ENCODE data around the gene TMC6. TPM values are rescaled to one million over a fixed set of nuclear protein-coding genes. Genes with fewer than 3 reads are reported as not detected.
A peak's percentile ranks its signal among the peaks of the same experiment; 100 is the strongest.

Gene TMC6
- total RNA-seq, 2 donors from 2014 or later: 21.0 to 32.3 TPM

DNA sequence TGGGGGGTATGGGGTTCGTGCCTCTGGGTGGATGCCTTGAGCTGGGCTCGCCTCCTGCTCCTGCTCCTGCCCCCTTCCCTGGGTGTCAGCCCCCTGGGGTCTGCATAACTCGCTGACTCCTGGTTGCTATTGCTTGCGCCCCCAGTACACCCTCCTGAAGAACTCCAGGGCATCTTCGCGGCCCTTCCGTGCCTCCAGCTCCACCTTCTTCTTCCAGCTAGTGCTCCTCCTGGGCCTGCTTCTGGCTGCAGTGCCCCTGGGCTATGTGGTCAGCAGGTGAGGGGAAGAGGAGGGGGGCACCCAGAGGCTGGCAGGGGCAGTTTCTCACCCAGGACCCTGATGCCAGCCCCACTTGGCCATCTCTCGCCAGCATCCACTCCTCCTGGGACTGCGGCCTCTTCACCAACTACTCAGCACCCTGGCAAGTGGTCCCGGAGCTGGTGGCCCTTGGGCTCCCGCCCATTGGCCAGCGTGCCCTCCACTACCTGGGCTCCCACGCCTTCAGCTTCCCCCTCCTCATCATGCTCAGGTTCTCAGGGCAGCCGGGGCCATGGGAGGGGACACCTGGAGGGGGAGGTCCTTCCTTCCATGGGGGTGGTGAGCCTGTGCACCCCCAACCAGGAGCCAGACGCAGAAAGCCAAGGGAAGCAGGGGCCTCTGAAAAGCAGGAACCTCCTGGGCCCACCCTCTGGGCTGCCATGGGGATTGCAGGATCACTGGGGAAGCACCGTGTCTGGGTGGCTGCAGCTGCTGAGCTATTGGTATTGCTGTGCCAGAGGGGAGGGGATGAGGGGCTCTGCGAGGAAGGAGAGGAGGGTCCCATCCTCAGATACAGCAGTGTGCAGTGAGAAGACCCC, 9.9 kb upstream of the TMC6 start:
- 79 to 84% methylated on average over 6 to 17 of the region's 17 CpGs for WGBS, 2 donors
- ATAC-seq (no peak), DNase-seq (peak in 1 of 4 donors; percentile 10)
- no peak overlapping the region for H3K27ac ChIP-seq
- no peak overlapping the region for H3K4me3 ChIP-seq
- no peak for TF ChIP-seq POLR2A (IDR thresholded peaks at IDR 0.05)
- TF ChIP-seq, protein P1, sequence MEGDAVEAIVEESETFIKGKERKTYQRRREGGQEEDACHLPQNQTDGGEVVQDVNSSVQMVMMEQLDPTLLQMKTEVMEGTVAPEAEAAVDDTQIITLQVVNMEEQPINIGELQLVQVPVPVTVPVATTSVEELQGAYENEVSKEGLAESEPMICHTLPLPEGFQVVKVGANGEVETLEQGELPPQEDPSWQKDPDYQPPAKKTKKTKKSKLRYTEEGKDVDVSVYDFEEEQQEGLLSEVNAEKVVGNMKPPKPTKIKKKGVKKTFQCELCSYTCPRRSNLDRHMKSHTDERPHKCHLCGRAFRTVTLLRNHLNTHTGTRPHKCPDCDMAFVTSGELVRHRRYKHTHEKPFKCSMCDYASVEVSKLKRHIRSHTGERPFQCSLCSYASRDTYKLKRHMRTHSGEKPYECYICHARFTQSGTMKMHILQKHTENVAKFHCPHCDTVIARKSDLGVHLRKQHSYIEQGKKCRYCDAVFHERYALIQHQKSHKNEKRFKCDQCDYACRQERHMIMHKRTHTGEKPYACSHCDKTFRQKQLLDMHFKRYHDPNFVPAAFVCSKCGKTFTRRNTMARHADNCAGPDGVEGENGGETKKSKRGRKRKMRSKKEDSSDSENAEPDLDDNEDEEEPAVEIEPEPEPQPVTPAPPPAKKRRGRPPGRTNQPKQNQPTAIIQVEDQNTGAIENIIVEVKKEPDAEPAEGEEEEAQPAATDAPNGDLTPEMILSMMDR (IDR thresholded peaks at IDR 0.05): no peak
- no peaks in the 10 kb centered on the region for H3K9me3 ChIP-seq
- H3K36me3 ChIP-seq (replicated peaks in 1 of 2; ENCODE audit: insufficient read depth in 1 of 2, low read depth in 2 of 2): no peaks in the 10 kb centered on the region
- intact Hi-C loops (cut with DNase I): no loop called here
- no peaks in the 10 kb centered on the region for H3K27me3 ChIP-seq
- peaks cover 31% of the 10 kb centered on the region for H3K4me1 ChIP-seq

DNA sequence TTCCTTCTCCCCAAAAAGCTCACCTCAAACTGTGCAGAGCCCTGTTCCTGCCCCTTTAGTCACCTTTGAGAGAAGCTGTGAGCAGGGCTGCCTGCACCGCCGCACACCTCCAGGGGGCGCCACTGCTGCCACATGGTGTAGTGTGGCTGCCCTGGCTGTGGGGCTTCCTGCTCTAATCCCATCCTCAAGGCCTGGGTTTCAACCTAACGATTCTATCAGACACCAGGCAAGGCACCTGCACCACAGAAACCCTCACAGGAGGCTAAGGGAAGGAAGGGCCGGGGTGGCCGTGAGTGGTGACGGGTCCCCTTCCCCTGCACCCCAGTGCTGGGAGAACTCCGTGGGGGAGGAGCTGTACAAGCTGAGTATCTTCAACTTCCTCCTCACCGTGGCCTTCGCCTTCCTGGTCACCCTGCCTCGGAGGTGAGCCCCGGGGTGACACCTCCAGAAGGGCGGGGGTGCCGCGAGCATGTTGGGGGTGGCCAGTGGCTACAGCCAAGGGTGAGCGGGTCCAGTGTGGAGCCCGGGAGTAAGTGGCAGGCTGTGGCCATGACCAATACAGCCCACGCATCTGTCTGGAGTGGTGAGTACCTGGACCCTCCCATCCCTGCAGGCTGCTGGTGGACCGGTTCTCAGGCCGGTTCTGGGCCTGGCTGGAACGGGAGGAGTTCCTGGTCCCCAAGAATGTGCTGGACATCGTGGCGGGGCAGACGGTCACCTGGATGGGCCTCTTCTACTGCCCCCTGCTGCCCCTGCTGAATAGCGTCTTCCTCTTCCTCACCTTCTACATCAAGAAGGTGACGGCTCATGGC, 9.0 kb upstream of the TMC6 start:
- no peak for ATAC-seq
- Histone ChIP-seq H3K9me3 (no peaks in the 10 kb centered on the region), H3K27ac (no peak overlapping the region), H3K4me1 (peaks cover 25% of the 10 kb centered on the region), H3K4me3 (no peak overlapping the region), H3K27me3 (no peaks in the 10 kb centered on the region), H3K36me3 (replicated peaks in 1 of 2; ENCODE audit: insufficient read depth in 1 of 2, low read depth in 2 of 2) (no peaks in the 10 kb centered on the region)
- DNase-seq: no peak
- TF ChIP-seq POLR2A (IDR thresholded peaks at IDR 0.05): no peak
- TF ChIP-seq, protein P1 (IDR thresholded peaks at IDR 0.05): peak in 1 of 7 experiments; percentile 13
- intact Hi-C loops (cut with DNase I): no loop called here
- 45 to 80% methylated on average over 6 to 19 of the region's 26 CpGs for WGBS, 2 donors

DNA sequence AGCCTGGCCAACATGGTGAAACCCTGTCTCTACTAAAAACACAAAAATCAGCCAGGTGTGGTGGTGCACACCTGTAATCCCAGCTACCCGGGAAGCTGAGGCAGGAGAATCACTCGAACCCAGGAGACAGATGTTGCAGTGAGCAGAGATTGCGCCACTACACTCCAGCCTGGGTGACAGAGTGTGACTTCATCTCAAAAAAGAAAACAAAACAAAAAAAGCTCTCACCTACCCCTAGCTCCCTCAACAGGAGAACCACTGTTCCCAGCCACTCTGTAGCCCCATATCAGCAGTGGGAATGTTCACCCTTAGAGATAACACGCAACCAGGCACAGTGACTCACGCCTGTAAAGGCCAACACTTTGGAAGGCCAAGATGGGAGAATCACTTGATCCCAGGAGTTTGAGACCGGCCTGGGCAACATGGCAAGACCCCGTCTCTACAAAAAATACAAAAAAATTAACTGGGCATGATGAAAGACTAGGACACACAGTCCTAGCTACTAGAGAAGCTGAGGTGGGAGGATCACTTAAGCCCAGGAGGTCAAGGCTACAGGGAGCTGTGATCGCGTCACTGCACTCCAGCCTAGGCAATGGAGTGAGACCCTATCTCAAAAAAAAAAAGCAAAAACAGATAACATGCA, 7.4 kb upstream of the TMC6 start:
- peaks cover 21% of the 10 kb centered on the region for H3K4me1 ChIP-seq
- no peak for TF ChIP-seq POLR2A (IDR thresholded peaks at IDR 0.05)
- TF ChIP-seq, protein P1 (IDR thresholded peaks at IDR 0.05): no peak

DNA sequence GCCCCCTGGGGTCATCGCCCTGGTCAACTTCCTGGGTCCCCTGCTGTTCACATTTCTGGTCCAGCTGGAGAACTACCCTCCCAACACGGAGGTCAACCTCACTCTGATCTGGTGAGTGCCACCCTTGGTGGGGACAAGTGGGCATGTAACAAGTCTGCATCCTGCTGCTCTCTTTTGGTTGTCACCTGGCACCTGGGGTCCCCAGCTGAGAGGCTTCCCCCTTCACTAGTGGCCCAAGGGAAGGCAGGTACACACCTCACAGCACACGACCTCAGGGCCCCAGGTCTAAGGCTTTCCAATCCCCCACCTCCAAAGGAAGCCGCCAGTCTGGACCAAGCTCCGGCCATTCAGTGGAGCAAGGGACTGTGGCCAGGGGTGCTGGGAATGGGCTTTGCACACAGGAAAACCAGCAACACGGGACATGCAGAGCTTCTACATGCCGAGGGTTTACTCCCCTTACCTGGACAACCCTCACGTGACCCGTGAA, 6.4 kb upstream of the TMC6 start:
- Histone ChIP-seq H3K36me3 (replicated peaks in 1 of 2; ENCODE audit: insufficient read depth in 1 of 2, low read depth in 2 of 2) (no peaks in the 10 kb centered on the region), H3K27me3 (no peaks in the 10 kb centered on the region), H3K4me3 (no peak overlapping the region), H3K27ac (no peak overlapping the region), H3K9me3 (no peaks in the 10 kb centered on the region), H3K4me1 (peaks cover 11% of the 10 kb centered on the region)
- intact Hi-C loops (cut with DNase I): no loop called here
- DNase-seq (no peak), ATAC-seq (no peak)
- TF ChIP-seq, protein P1 (IDR thresholded peaks at IDR 0.05): no peak
- no peak for TF ChIP-seq POLR2A (IDR thresholded peaks at IDR 0.05)
- WGBS, 2 donors: 70 to 76% methylated on average over 2 to 9 of the region's 9 CpGs

More for the DNA sequence above, 7.4 kb upstream of the TMC6 start:
- no peaks in the 10 kb centered on the region for H3K9me3 ChIP-seq
- no peak for DNase-seq
- no peak overlapping the region for H3K27ac ChIP-seq
- H3K36me3 ChIP-seq (replicated peaks in 1 of 2; ENCODE audit: insufficient read depth in 1 of 2, low read depth in 2 of 2): no peaks in the 10 kb centered on the region
- ATAC-seq: no peak
- H3K4me3 ChIP-seq: no peak overlapping the region
- intact Hi-C loops (cut with DNase I): no loop called here
- 80 to 85% methylated on average over 9 of the region's 9 CpGs for WGBS, 2 donors
- no peaks in the 10 kb centered on the region for H3K27me3 ChIP-seq
